Progenitor cell of endocrine pancreas (in vitro differentiated cells): ENCODE measurements around the gene RCBTB1. TPM values are rescaled to one million over a fixed set of nuclear protein-coding genes. Genes with fewer than 3 reads are reported as not detected.
"Not testable (repeated sequence)": the region's sequence is repeated elsewhere in the genome, so short reads cannot be mapped to it uniquely, and the experiment has no call there.

Source experiments
- DNase-seq: peaks from one replicate; pipeline ENCODE4 v3.0.0; 2021; ENCODE audit warnings: low spot score; ENCODE audit not compliant: unreplicated experiment
- H3K27ac Mint-ChIP-seq: 2 replicates; pipeline ENCODE4 v1.8.0; 2021; ENCODE audit warnings: mild to moderate bottlenecking, moderate library complexity, mixed read lengths
- H3K27me3 Mint-ChIP-seq: 2 replicates; pipeline ENCODE4 v1.8.0; 2021; ENCODE audit warnings: mixed read lengths
- H3K36me3 Mint-ChIP-seq: 2 replicates; pipeline ENCODE4 v1.8.0; 2022; ENCODE audit warnings: mixed read lengths; ENCODE audit not compliant: insufficient read depth
- H3K4me1 Mint-ChIP-seq: 2 replicates; pipeline ENCODE4 v1.8.0; 2021; ENCODE audit warnings: low read depth, mixed read lengths
- H3K4me3 Mint-ChIP-seq: 2 replicates; pipeline ENCODE4 v1.8.0; 2021; ENCODE audit warnings: low read depth, mild to moderate bottlenecking, moderate library complexity, mixed read lengths
- H3K9me3 Mint-ChIP-seq: 2 replicates; pipeline ENCODE4 v1.8.0; 2021; ENCODE audit warnings: low read depth, mixed read lengths
- CTCF ChIP-seq: fragments of 200-600 bp; sonication (generic); IDR thresholded peaks from one replicate; pipeline ENCODE4 v1.5.0; 2021; ENCODE audit warnings: antibody characterized with exemption, mild to moderate bottlenecking; ENCODE audit not compliant: unreplicated experiment
- total RNA-seq: library from RNA; stranded (reverse); gene quantifications from 2 replicates; pipeline ENCODE4 v1.2.1, GENCODE V29; 2021

Gene RCBTB1
- total RNA-seq, 1 donor from 2014 or later = 29.8 TPM

GRCh38 chr13:49622174-49622946 is 37.0 kb upstream of the RCBTB1 start:
- Mint-ChIP-seq H3K4me1 (no peaks in the 10 kb centered on the region), H3K27me3 (no peaks in the 10 kb centered on the region), H3K27ac (no peak overlapping the region), H3K4me3 (no peak overlapping the region), H3K9me3 (no peaks in the 10 kb centered on the region), H3K36me3 (no peaks in the 10 kb centered on the region)
- TF ChIP-seq CTCF = no peak
- no peak for DNase-seq

GRCh38 chr13:49620170-49620621 is 34.8 kb upstream of the RCBTB1 start:
- no peak for TF ChIP-seq CTCF
- Mint-ChIP-seq H3K4me1 (no peaks in the 10 kb centered on the region), H3K36me3 (no peaks in the 10 kb centered on the region), H3K4me3 (no peak overlapping the region), H3K27me3 (no peaks in the 10 kb centered on the region), H3K9me3 (no peaks in the 10 kb centered on the region), H3K27ac (no peak overlapping the region)
- no peak for DNase-seq

GRCh38 chr13:49616676-49617065 is 31.3 kb upstream of the RCBTB1 start:
- Mint-ChIP-seq H3K27ac (no peak overlapping the region), H3K36me3 (no peaks in the 10 kb centered on the region), H3K4me1 (no peaks in the 10 kb centered on the region), H3K4me3 (no peak overlapping the region), H3K9me3 (no peaks in the 10 kb centered on the region), H3K27me3 (no peaks in the 10 kb centered on the region)
- TF ChIP-seq CTCF = no peak
- no peak for DNase-seq

- no peak for DNase-seq
- no peaks in the 10 kb centered on the region for H3K9me3 Mint-ChIP-seq
- no peak for TF ChIP-seq CTCF
- H3K4me3 Mint-ChIP-seq = no peak overlapping the region
- H3K36me3 Mint-ChIP-seq = no peaks in the 10 kb centered on the region
- no peaks in the 10 kb centered on the region for H3K27me3 Mint-ChIP-seq
- H3K27ac Mint-ChIP-seq = no peak overlapping the region
- no peaks in the 10 kb centered on the region for H3K4me1 Mint-ChIP-seq
These were observed 30.7 kb upstream of the RCBTB1 start for GRCh38 chr13:49615836-49616675.

GRCh38 chr13:49612042-49612441 is 26.7 kb upstream of the RCBTB1 start:
- not testable (repeated sequence) for H3K4me3 Mint-ChIP-seq, H3K27me3 Mint-ChIP-seq, H3K27ac Mint-ChIP-seq, H3K9me3 Mint-ChIP-seq, H3K4me1 Mint-ChIP-seq, DNase-seq, H3K36me3 Mint-ChIP-seq
